ENCODE data around the gene CTDSPL. TPM values are rescaled to one million over a fixed set of nuclear protein-coding genes. Genes with fewer than 3 reads are reported as not detected.

The CTDSPL gene
- polyA plus RNA-seq, 1 of the 3 experiments (the other 2 are of a cell fraction) = 22.1 TPM

GRCh38 chr3:37899101-37899707 is 37.5 kb downstream of the CTDSPL start:
- Histone ChIP-seq H3K4me3 (ENCODE audit: low read depth in 2 of 2, low read length in 1 of 2) (no peak overlapping the region), H3F3A (replicated peaks; ENCODE audit: insufficient read depth) (peaks cover 5% of the 10 kb centered on the region), H2AFZ (ENCODE audit: low read depth) (no peak overlapping the region), H3K79me2 (ENCODE audit: insufficient read depth) (peaks cover 59% of the 10 kb centered on the region), H3K36me3 (replicated peaks in 1 of 2; ENCODE audit: control insufficient read depth in 1 of 2, insufficient read depth in 2 of 2, low read length in 1 of 2) (peaks cover 0 to 5% of the 10 kb centered on the region in 2 experiments), H3K9ac (no peak overlapping the region), H3K27ac (ENCODE audit: low read depth in 2 of 2, low read length in 1 of 2) (no peak overlapping the region), H4K20me1 (ENCODE audit: insufficient read depth) (no peaks in the 10 kb centered on the region), H3K4me2 (no peak overlapping the region), H3K9me3 (no peaks in the 10 kb centered on the region), H3K4me1 (ENCODE audit: control insufficient read depth in 1 of 2, insufficient read depth in 2 of 2, low read depth in 1 of 2, low read length in 1 of 2) (peaks cover 0 to 14% of the 10 kb centered on the region in 2 experiments; a peak in 1 of 4 replicates), H3K9me2 (no peaks in the 10 kb centered on the region), H3K27me3 (ENCODE audit: insufficient read depth) (no peaks in the 10 kb centered on the region)
- no peak for DNase-seq
- TF ChIP-seq RCOR1 (IDR thresholded peaks at IDR 0.05; ENCODE audit: low read length) = no peak
- TF ChIP-seq TCF12 (IDR thresholded peaks at IDR 0.05) = no peak
- no peak for TF ChIP-seq CTCF (IDR thresholded peaks at IDR 0.05)
- TF ChIP-seq EZH2phosphoT487 (IDR thresholded peaks at IDR 0.05; ENCODE audit: borderline replicate concordance, low read depth) = no peak
- TF ChIP-seq MXI1 (IDR thresholded peaks at IDR 0.05; ENCODE audit: low read depth, low read length) = no peak
- ChIA-PET POLR2A (no interaction called here), CTCF (interaction anchor here (0.9 to 1.2 kb wide), 4 partner anchors 20 to 98 kb away, joined by 3 read pairs; no protein-coding TSS in a partner anchor)
- WGBS (ENCODE audit: low lambda C conversion rate) = 90% methylated on average over 3 of the region's 3 CpGs

- Histone ChIP-seq H3K4me2 (no peak overlapping the region), H3K9me2 (no peaks in the 10 kb centered on the region), H3K27me3 (ENCODE audit: insufficient read depth) (no peaks in the 10 kb centered on the region), H3F3A (replicated peaks; ENCODE audit: insufficient read depth) (peaks cover 11% of the 10 kb centered on the region), H3K36me3 (replicated peaks in 1 of 2; ENCODE audit: control insufficient read depth in 1 of 2, insufficient read depth in 2 of 2, low read length in 1 of 2) (peaks cover 0 to 5% of the 10 kb centered on the region in 2 experiments), H3K9me3 (no peaks in the 10 kb centered on the region), H3K4me1 (ENCODE audit: control insufficient read depth in 1 of 2, insufficient read depth in 2 of 2, low read depth in 1 of 2, low read length in 1 of 2) (peaks cover 2 to 20% of the 10 kb centered on the region in 2 experiments; a peak in 2 of 4 replicates), H3K4me3 (ENCODE audit: low read depth in 2 of 2, low read length in 1 of 2) (no peak overlapping the region), H2AFZ (ENCODE audit: low read depth) (no peak overlapping the region), H3K27ac (ENCODE audit: low read depth in 2 of 2, low read length in 1 of 2) (no peak overlapping the region), H3K79me2 (ENCODE audit: insufficient read depth) (peaks cover 53% of the 10 kb centered on the region), H3K9ac (no peak overlapping the region), H4K20me1 (ENCODE audit: insufficient read depth) (no peaks in the 10 kb centered on the region; the same call in 1 of the 2 replicates)
- TF ChIP-seq RFX5 (IDR thresholded peaks at IDR 0.05; ENCODE audit: low read length) (no peak), MXI1 (IDR thresholded peaks at IDR 0.05; ENCODE audit: low read depth, low read length) (no peak), EZH2phosphoT487 (IDR thresholded peaks at IDR 0.05; ENCODE audit: borderline replicate concordance, low read depth) (no peak), IRF3 (IDR thresholded peaks at IDR 0.05; ENCODE audit: low read depth, low read length) (no peak), GATA2 (CRISPR knock-in tag; IDR thresholded peaks at IDR 0.05) (no peak), NFIC (IDR thresholded peaks at IDR 0.05; ENCODE audit: borderline replicate concordance) (no peak), CHD2 (IDR thresholded peaks at IDR 0.05; ENCODE audit: low read length, partially characterized antibody) (no peak), GABPA (IDR thresholded peaks at IDR 0.05; ENCODE audit: low read depth) (no peak), PBX3 (IDR thresholded peaks at IDR 0.05) (no peak), REST (IDR thresholded peaks at IDR 0.05; ENCODE audit: low read depth, low read length) (no peak), MEF2A (IDR thresholded peaks at IDR 0.05; ENCODE audit: borderline replicate concordance, low read depth) (no peak), SIN3A (IDR thresholded peaks at IDR 0.05; ENCODE audit: borderline replicate concordance, low read depth, low read length) (no peak)
- DNase-seq = no peak
- POLR2A ChIA-PET = no interaction called here
- CTCF ChIA-PET = interaction anchor here (0.9 to 1.3 kb wide), 6 partner anchors 10 to 97 kb away, joined by 3 to 5 read pairs (median 3); no protein-coding TSS in a partner anchor
- 100% methylated on average over 3 of the region's 3 CpGs for WGBS (ENCODE audit: low lambda C conversion rate)
Observed at GRCh38 chr3:37899711-37900306, 38.1 kb downstream of the CTDSPL start.

Measured in SK-N-SH (cell line).